Retinal pigment epithelial cell (primary cell): ENCODE results near the gene DNASE2B.

Experiments used
- DNase-seq: peaks from one replicate; pipeline ENCODE4 v3.0.0-alpha.2; 2010; ENCODE audit warnings: low read depth
- H3K4me3 ChIP-seq: 2 replicates; pipeline ENCODE4 v1.5.1; 2011; ENCODE audit warnings: mild to moderate bottlenecking, low read length, control low read depth, moderate library complexity
- CTCF ChIP-seq: conservative IDR thresholded peaks from 2 replicates; pipeline ENCODE4 v1.5.1; 2011; ENCODE audit warnings: low read depth, low read length, control low read depth, inconsistent platforms

The DNASE2B gene

GRCh38 chr1:84382127-84382526 lies 16.2 kb upstream of the DNASE2B start:
- no peak for DNase-seq
- H3K4me3 ChIP-seq: no peak overlapping the region
- TF ChIP-seq CTCF: no peak

GRCh38 chr1:84385347-84385746 lies 12.9 kb upstream of the DNASE2B start:
- TF ChIP-seq CTCF: no peak
- no peak overlapping the region for H3K4me3 ChIP-seq
- no peak for DNase-seq

GRCh38 chr1:84386716-84387479 lies 11.4 kb upstream of the DNASE2B start:
- no peak for TF ChIP-seq CTCF
- DNase-seq: no peak
- H3K4me3 ChIP-seq: no peak overlapping the region

- no peak for TF ChIP-seq CTCF
- no peak overlapping the region for H3K4me3 ChIP-seq
- DNase-seq: no peak
These were observed 10.7 kb upstream of the DNASE2B start for GRCh38 chr1:84387480-84388163.

- no peak for TF ChIP-seq CTCF
- DNase-seq: no peak
- H3K4me3 ChIP-seq: no peak overlapping the region
These were observed 8.1 kb upstream of the DNASE2B start for GRCh38 chr1:84390226-84390625.

- no peak for TF ChIP-seq CTCF
- no peak overlapping the region for H3K4me3 ChIP-seq
- DNase-seq: no peak
These were observed 2.9 kb downstream of the DNASE2B start for GRCh38 chr1:84401156-84401555.

GRCh38 chr1:84402060-84402459 lies 3.8 kb downstream of the DNASE2B start:
- no peak for TF ChIP-seq CTCF
- no peak overlapping the region for H3K4me3 ChIP-seq
- DNase-seq: no peak
